ENCODE results near the gene PRKACB.

PRKACB gene

GRCh38 chr1:84107955-84108354, 36.1 kb upstream of the PRKACB start:
- DNase-seq (ENCODE audit: low spot score), result no peak
- no peak for TF ChIP-seq CTCF (conservative IDR thresholded peaks at IDR 0.05; ENCODE audit: low read depth)
- POLR2A ChIA-PET (ENCODE audit: low non-redundant PET), result no interaction called here
- H3K27ac ChIP-seq, result no peak overlapping the region
- CTCF ChIA-PET, result no interaction called here

GRCh38 chr1:84108900-84109578, 35.0 kb upstream of the PRKACB start:
- DNase-seq (ENCODE audit: low spot score), result no peak
- CTCF ChIA-PET, result no interaction called here
- no peak overlapping the region for H3K27ac ChIP-seq
- POLR2A ChIA-PET (ENCODE audit: low non-redundant PET), result no interaction called here
- TF ChIP-seq CTCF (conservative IDR thresholded peaks at IDR 0.05; ENCODE audit: low read depth), result no peak

- POLR2A ChIA-PET (ENCODE audit: low non-redundant PET), result no interaction called here
- TF ChIP-seq CTCF (conservative IDR thresholded peaks at IDR 0.05; ENCODE audit: low read depth), result no peak
- DNase-seq (ENCODE audit: low spot score), result no peak
- CTCF ChIA-PET, result no interaction called here
- no peak overlapping the region for H3K27ac ChIP-seq
Observed at GRCh38 chr1:84110629-84111028, 33.4 kb upstream of the PRKACB start.

GRCh38 chr1:84116558-84116957, 27.5 kb upstream of the PRKACB start:
- CTCF ChIA-PET, result interaction anchor here (0.6 kb wide), 1 partner anchor 283 kb away, joined by 3 read pairs; no protein-coding TSS in a partner anchor
- no peak for TF ChIP-seq CTCF (conservative IDR thresholded peaks at IDR 0.05; ENCODE audit: low read depth)
- POLR2A ChIA-PET (ENCODE audit: low non-redundant PET), result no interaction called here
- no peak overlapping the region for H3K27ac ChIP-seq
- DNase-seq (ENCODE audit: low spot score), result no peak

- CTCF ChIA-PET, result no interaction called here
- no peak for DNase-seq (ENCODE audit: low spot score)
- POLR2A ChIA-PET (ENCODE audit: low non-redundant PET), result no interaction called here
- H3K27ac ChIP-seq, result no peak overlapping the region
- TF ChIP-seq CTCF (conservative IDR thresholded peaks at IDR 0.05; ENCODE audit: low read depth), result no peak
Observed at GRCh38 chr1:84117868-84118267, 26.2 kb upstream of the PRKACB start.

- CTCF ChIA-PET, result no interaction called here
- TF ChIP-seq CTCF (conservative IDR thresholded peaks at IDR 0.05; ENCODE audit: low read depth), result no peak
- POLR2A ChIA-PET (ENCODE audit: low non-redundant PET), result no interaction called here
- DNase-seq (ENCODE audit: low spot score), result no peak
- no peak overlapping the region for H3K27ac ChIP-seq
Observed at GRCh38 chr1:84121360-84121759, 22.7 kb upstream of the PRKACB start.

Measured in RWPE1 (cell line).